Left hindlimb (tissue), 1 donor: Measurements from ENCODE around the gene LRRC42.

Source experiments
- DNase-seq: peaks from one replicate; pipeline ENCODE4 v3.0.0-alpha.2; 2018

Gene LRRC42

DNA sequence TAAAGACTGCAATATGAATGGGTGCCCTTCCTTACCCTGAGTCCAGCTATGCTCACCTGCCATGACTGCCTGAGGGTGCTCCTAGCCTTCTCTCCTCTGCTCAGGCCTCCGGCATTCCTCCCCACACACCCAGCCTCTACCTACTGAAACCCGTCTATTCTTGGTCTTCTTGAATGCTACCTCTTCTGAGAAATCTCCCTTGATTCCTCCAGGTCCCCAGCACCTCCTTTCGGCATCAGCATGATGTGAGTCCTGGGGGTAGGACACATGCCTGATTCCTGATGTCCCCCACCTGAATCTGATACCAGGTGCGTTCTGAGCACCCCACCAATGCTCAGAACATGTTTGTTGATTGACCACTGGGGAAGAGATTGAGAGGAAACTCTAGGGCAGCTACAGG, 63.3 kb downstream of the LRRC42 start:
- DNase-seq, result no peak

DNA sequence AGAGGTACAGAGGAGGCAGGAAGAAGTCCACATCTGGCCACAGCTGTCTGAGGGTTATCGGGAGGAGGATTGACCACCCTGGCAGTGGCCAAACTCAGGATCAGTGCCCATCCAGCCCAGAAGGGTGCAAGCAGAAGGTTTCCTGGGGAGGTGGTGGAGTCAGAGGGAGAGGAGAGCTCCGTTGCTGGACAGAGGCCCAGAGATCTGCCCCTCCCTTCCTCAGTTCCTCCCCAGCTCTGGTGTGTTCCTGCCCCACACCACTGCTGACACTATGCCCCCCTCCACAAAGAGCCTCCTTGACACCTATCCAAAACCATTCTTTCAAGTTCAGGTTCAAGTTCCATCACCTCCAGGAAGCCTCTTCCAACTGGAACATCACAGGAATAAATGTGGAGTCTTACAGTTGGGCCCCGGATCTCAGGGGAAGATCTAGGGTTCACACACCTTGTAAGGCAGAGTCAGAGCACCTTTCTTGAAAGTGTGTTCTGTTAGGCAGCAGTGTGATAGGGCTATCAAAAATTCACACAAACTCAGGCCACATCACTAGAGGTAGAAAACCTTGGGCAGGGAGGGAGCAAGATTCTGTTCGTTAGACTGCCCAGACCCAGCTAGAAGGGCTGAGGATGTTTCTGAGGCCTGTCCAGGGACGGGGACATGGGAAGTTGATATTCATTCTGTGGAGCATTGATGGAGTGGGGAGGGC, 64.4 kb downstream of the LRRC42 start:
- DNase-seq, result no peak

DNA sequence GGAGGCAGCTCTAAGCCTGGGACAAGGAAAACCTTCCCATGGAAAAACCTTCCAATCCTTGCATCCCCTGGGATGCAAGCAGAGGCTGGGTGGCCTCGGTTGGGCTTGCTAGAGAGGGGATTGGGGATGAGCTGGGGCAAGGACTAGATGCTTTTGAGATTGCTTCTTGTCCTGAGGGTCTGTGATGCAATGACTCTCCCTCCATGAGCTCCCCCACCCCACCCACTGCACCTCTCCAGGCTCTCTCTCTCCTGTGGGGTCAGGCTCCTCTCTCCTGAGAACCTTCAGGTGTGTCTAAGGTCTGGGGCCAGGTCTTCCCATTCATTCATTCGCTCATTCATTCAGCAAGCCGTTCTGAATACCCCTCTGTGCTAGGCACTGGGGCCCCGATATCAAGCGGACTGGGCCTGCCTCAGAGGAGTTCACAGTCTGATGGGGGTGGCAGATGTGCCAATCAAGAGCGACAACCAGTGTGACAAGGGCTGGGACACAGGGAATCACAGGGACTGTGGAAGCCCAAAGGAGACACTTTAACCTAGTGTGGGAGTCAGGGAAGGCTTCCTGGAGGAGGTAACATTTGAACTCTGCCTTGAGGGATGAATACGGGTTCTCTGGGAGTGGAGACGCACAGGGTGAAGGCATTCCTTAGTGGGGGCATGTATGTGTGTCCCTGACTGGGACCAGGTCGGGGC, 65.3 kb downstream of the LRRC42 start:
- no peak for DNase-seq

DNA sequence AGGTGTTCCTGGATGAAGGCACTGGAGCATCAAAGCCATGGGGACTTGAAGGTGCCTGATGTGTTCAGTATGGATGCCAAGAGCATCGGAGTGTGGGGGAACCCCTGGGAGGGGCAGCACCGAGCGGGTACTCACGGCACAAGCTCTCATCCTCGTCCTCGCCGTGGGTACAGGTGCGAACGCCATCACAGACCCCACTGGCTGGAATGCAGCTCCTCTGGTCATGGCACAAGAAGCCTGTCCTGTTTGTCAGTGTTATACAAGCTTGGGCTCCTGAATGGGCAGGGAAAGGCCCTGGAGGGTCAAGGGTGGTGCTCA, 65.8 kb downstream of the LRRC42 start:
- no peak for DNase-seq

DNA sequence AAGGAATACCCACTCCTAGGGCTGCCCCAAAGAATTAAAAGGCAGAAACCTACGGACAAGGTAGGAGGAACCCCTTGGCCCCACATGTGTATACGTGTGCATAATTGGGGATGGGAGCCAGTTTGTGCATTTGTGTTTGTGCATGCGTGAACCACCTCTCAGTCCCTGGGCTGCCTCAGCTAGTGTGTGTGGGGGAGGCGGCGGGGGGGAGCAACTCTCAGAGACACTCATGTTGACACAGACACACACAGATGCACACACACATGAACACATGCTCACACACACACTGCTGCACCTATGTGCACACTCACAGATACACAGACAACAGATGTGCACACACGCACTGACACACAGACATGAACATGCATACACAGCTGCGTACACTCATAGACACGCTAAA, 66.7 kb downstream of the LRRC42 start:
- no peak for DNase-seq

DNA sequence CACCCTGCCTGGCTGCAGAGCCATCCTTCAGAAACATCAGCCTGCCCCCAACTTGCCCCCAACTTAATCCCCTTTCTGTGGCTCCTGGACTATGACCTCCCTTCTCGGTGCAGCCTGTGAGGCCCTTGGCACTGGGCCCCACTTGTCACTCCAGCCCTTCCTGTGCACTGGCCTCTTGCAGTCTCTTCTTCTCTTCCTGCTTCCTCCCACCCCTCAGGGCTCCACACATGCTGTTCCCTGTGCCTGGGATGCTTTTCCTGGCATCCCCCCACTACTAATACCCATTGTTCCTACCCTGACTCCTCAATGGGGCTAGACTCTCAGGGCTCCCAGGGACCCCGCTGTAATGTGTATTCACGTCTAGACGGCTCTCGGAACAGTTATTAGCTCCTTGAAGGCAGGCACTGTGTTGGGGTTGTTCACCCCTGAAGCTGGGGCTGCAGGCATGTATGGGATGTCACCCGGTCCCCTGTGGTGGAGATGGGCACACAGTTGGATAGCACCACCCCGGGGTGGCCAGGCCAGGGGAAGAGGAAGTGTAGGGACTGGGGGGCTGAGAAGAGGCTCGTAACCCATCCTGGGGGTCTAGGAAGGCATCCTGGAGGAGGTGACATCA, 67.4 kb downstream of the LRRC42 start:
- DNase-seq, result no peak

DNA sequence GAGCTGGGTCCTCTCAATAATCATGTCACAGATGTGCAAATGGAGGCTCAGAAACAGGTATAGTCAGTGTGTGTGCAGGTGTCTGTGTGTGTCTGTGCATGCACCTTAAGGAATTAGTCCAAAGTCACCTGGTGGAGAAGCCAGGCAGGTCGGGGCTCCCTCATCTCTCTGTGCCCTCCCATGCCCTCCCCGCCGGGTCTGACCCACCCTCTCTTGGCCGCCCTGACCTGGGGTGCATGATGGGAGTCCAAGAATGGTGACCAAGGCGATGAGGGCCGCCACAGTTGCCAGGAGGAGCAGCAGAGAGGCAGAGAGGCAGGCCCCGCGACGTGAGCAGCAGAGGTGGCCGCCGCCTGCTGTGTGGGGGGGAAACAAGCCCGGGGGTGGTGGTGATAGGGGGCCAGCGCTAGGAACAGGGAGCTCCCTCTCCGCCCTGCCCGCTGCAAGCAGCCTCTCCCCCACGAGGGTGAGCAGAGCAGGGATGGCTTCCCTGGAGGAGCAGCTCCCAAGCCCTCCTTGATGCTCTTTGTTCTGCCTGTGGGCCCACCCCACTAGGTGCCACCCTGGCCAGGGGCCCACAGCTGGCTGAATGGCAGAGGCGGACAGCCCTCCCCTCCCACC, 68.0 kb downstream of the LRRC42 start:
- DNase-seq, result no peak

DNA sequence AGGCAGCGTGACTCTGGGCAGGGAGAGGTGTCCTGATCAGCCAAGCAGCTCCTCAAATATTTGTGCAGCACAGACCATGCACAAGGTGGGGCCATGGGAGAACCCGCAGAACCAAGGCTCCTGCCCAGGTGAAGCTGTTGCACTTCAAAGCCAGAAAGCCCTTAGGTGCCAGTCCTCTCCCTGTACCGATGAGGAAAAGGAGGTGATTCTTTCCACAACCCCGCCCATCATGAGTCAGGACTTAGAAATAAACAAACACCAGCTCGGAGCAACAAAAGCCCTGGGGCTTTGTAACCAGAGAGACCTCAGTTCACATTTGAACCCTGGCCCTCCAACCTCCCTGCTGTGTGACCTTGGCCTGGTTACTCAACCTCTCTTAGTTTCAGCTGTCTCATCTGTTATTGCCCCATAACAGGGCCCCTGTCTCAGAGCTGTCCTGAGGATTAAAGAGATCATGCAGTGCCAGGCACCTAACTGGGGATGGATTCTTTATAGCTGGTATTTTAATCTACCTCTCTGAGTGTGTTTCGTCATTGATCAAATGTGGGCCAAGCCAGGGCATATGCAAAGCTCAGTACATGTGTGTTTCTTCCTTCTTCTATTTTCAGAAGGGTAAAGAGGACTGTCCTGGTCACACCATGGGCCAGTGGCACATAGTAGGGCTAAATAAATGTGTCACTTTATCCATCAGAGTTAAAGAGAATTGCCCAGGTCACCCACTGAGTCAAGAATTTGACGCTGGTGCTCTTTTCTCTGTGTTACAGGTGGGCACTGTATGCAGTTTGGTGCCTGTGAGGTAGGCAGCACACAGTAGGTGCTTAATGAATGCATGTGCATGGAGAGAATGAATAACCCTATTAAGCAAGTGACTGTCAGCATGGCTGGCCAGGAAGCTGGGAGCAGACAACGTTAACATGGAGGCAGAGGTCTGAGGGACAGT, 70.5 kb downstream of the LRRC42 start:
- DNase-seq, result no peak
